ENCODE data around the gene OR52E2. TPM values are rescaled to one million over a fixed set of nuclear protein-coding genes. Genes with fewer than 3 reads are reported as not detected.

Gene OR52E2
- total and polyA plus RNA-seq, 2 donors from 2014 or later, result not detected

GRCh38 chr11:5102246-5102645, 42.8 kb upstream of the OR52E2 start:
- FAIRE-seq (no peak), DNase-seq (peak in 1 of 5 donors; percentile 8)
- Histone ChIP-seq H3K27me3 (ENCODE audit: control insufficient read depth, insufficient read depth, low read length) (no peaks in the 10 kb centered on the region), H3K27ac (ENCODE audit: low read depth in 2 of 2, low read length in 2 of 2) (no peak overlapping the region), H3K36me3 (ENCODE audit: control insufficient read depth in 2 of 3, insufficient read depth in 3 of 3, low read length in 3 of 3) (no peaks in the 10 kb centered on the region), H3K9ac (ENCODE audit: low read length in 3 of 3) (no peak overlapping the region), H3K4me1 (ENCODE audit: control insufficient read depth in 2 of 3, insufficient read depth in 2 of 3, low read depth in 1 of 3, low read length in 3 of 3) (no peaks in the 10 kb centered on the region), H3K9me3 (ENCODE audit: control insufficient read depth in 2 of 3, insufficient read depth in 1 of 3, low read length in 3 of 3) (no peaks in the 10 kb centered on the region), H3K4me3 (ENCODE audit: low read length in 3 of 3) (no peak overlapping the region)
- TF ChIP-seq CTCF (IDR thresholded peaks at IDR 0.05; ENCODE audit: borderline replicate concordance, extremely low read depth, insufficient read depth), result no peak
- intact Hi-C loops (cut with DNase I), result no loop called here

DNA sequence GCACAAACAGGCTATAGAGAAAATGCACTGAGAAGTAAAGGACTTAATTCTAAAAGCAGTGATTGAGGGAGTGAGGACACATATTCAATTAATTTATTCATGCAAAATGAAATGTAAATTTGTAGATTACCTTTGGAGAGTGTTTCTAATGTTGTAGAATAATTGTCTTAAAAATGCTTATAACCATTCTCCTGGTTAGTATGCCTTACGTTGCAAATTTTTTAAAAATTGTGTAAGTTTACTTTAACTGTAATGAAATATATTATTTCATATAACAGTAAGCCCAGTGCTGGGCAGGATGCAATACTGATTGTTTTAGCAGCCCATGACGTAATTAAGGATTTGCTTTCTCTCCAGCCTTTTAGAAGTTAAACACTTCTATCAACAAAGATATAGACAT, 36.6 kb upstream of the OR52E2 start:
- Histone ChIP-seq H3K27ac (ENCODE audit: low read depth in 2 of 2, low read length in 2 of 2) (no peak overlapping the region), H3K27me3 (ENCODE audit: control insufficient read depth, insufficient read depth, low read length) (no peaks in the 10 kb centered on the region), H3K9me3 (ENCODE audit: control insufficient read depth in 2 of 3, insufficient read depth in 1 of 3, low read length in 3 of 3) (no peaks in the 10 kb centered on the region), H3K36me3 (ENCODE audit: control insufficient read depth in 2 of 3, insufficient read depth in 3 of 3, low read length in 3 of 3) (no peaks in the 10 kb centered on the region), H3K9ac (ENCODE audit: low read length in 3 of 3) (no peak overlapping the region), H3K4me1 (ENCODE audit: control insufficient read depth in 2 of 3, insufficient read depth in 2 of 3, low read depth in 1 of 3, low read length in 3 of 3) (no peaks in the 10 kb centered on the region), H3K4me3 (ENCODE audit: low read length in 3 of 3) (no peak overlapping the region)
- no peak for TF ChIP-seq CTCF (IDR thresholded peaks at IDR 0.05; ENCODE audit: borderline replicate concordance, extremely low read depth, insufficient read depth)
- intact Hi-C loops (cut with DNase I), result no loop called here
- FAIRE-seq, result no peak
- no peak for DNase-seq

- H3K9ac ChIP-seq (ENCODE audit: low read length in 3 of 3), result no peak overlapping the region
- H3K9me3 ChIP-seq (ENCODE audit: control insufficient read depth in 2 of 3, insufficient read depth in 1 of 3, low read length in 3 of 3), result no peaks in the 10 kb centered on the region
- no peak overlapping the region for H3K4me3 ChIP-seq (ENCODE audit: low read length in 3 of 3)
- no peaks in the 10 kb centered on the region for H3K27me3 ChIP-seq (ENCODE audit: control insufficient read depth, insufficient read depth, low read length)
- TF ChIP-seq CTCF (IDR thresholded peaks at IDR 0.05; ENCODE audit: borderline replicate concordance, extremely low read depth, insufficient read depth), result no peak
- no peaks in the 10 kb centered on the region for H3K36me3 ChIP-seq (ENCODE audit: control insufficient read depth in 2 of 3, insufficient read depth in 3 of 3, low read length in 3 of 3)
- H3K4me1 ChIP-seq (ENCODE audit: control insufficient read depth in 2 of 3, insufficient read depth in 2 of 3, low read depth in 1 of 3, low read length in 3 of 3), result no peaks in the 10 kb centered on the region
- H3K27ac ChIP-seq (ENCODE audit: low read depth in 2 of 2, low read length in 2 of 2), result no peak overlapping the region
- no peak for FAIRE-seq
- no peak for DNase-seq
- intact Hi-C loops (cut with DNase I), result no loop called here
Observed at GRCh38 chr11:5092821-5093585, 33.6 kb upstream of the OR52E2 start.

Data from kidney (tissue), 14 donors.